DMS114 treated with DMSO at 0.1 percent for 48 hours (cell line): ENCODE results near the gene HS3ST3B1.

Source experiments
- DNase-seq: peaks from one replicate; lab custom pipeline; 2025; ENCODE audit not compliant: unreplicated experiment; lab: John Stamatoyannopoulos, UW

The HS3ST3B1 gene

GRCh38 chr17:14351493-14351892 lies 50.6 kb downstream of the HS3ST3B1 start:
- no peak for DNase-seq

- DNase-seq: no peak
These were observed 51.3 kb downstream of the HS3ST3B1 start for GRCh38 chr17:14352136-14352535.

GRCh38 chr17:14353861-14354474 lies 53.1 kb downstream of the HS3ST3B1 start:
- no peak for DNase-seq

- DNase-seq: no peak
These were observed 53.9 kb downstream of the HS3ST3B1 start for GRCh38 chr17:14354807-14355206.

- DNase-seq: no peak
These were observed 54.7 kb downstream of the HS3ST3B1 start for GRCh38 chr17:14355556-14355955.

GRCh38 chr17:14359163-14360020 lies 58.5 kb downstream of the HS3ST3B1 start:
- DNase-seq: no peak

GRCh38 chr17:14360856-14361255 lies 60.0 kb downstream of the HS3ST3B1 start:
- DNase-seq: no peak

GRCh38 chr17:14361470-14361869 lies 60.6 kb downstream of the HS3ST3B1 start:
- DNase-seq: no peak

GRCh38 chr17:14361945-14362508 lies 61.1 kb downstream of the HS3ST3B1 start:
- no peak for DNase-seq

GRCh38 chr17:14366199-14366598 lies 65.3 kb downstream of the HS3ST3B1 start:
- DNase-seq: no peak

GRCh38 chr17:14372461-14372860 lies 71.6 kb downstream of the HS3ST3B1 start:
- no peak for DNase-seq

- DNase-seq: no peak
These were observed 72.2 kb downstream of the HS3ST3B1 start for GRCh38 chr17:14372905-14373613.

GRCh38 chr17:14373614-14374259 lies 72.9 kb downstream of the HS3ST3B1 start:
- DNase-seq: no peak

- DNase-seq: no peak
These were observed 73.4 kb downstream of the HS3ST3B1 start for GRCh38 chr17:14374268-14374667.

GRCh38 chr17:14376666-14377065 lies 75.8 kb downstream of the HS3ST3B1 start:
- DNase-seq: no peak

- DNase-seq: no peak
These were observed 80.7 kb downstream of the HS3ST3B1 start for GRCh38 chr17:14381606-14382005.

- no peak for DNase-seq
These were observed 86.2 kb downstream of the HS3ST3B1 start for GRCh38 chr17:14387036-14387435.

- DNase-seq: no peak
These were observed 88.8 kb downstream of the HS3ST3B1 start for GRCh38 chr17:14389681-14390080.

- DNase-seq: no peak
These were observed 92.8 kb downstream of the HS3ST3B1 start for GRCh38 chr17:14393723-14394122.

- no peak for DNase-seq
These were observed 94.4 kb downstream of the HS3ST3B1 start for GRCh38 chr17:14395255-14395654.

GRCh38 chr17:14396547-14396946 lies 95.7 kb downstream of the HS3ST3B1 start:
- no peak for DNase-seq
